ENCODE results near the gene LYSMD1. TPM values are rescaled to one million over a fixed set of nuclear protein-coding genes. Genes with fewer than 3 reads are reported as not detected.

The LYSMD1 gene
- total RNA-seq, 1 experiment from 2014 or later, result 7.6 TPM

DNA sequence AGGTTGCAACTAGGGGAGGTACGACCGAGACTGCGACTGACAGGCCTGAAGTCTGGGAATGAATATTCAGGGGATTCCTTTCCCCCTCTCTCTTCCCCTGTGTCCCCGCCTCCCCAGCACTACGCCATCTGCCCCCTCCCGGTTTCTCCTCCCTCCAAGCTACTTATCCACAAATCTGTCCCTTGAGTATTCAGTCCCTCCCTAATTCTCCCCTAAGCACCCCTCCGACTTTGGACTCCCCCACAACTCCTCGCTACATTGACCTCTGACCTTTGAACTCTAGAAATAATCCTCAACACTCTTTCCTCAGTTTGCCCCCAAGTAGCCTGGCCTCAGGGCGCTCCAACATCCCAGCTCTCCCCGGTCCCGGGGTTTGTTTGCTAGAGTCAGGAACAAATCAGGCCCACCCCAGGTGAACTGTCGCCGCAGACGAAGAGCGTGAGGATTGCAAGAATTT is 393 bp downstream of the LYSMD1 start:
- Mint-ChIP-seq H3K4me3 (ENCODE audit: low read depth, unreplicated experiment) (peak overlapping the region; percentile 95), H3K9me3 (ENCODE audit: low read depth, unreplicated experiment) (no peaks in the 10 kb centered on the region), H3K36me3 (ENCODE audit: insufficient read depth, unreplicated experiment) (peaks cover 37% of the 10 kb centered on the region), H3K27me3 (ENCODE audit: unreplicated experiment) (no peaks in the 10 kb centered on the region), H3K4me1 (ENCODE audit: low read depth, unreplicated experiment) (peaks cover 16% of the 10 kb centered on the region), H3K27ac (ENCODE audit: unreplicated experiment) (peak overlapping the region; percentile 96)
- TF ChIP-seq, protein P1, sequence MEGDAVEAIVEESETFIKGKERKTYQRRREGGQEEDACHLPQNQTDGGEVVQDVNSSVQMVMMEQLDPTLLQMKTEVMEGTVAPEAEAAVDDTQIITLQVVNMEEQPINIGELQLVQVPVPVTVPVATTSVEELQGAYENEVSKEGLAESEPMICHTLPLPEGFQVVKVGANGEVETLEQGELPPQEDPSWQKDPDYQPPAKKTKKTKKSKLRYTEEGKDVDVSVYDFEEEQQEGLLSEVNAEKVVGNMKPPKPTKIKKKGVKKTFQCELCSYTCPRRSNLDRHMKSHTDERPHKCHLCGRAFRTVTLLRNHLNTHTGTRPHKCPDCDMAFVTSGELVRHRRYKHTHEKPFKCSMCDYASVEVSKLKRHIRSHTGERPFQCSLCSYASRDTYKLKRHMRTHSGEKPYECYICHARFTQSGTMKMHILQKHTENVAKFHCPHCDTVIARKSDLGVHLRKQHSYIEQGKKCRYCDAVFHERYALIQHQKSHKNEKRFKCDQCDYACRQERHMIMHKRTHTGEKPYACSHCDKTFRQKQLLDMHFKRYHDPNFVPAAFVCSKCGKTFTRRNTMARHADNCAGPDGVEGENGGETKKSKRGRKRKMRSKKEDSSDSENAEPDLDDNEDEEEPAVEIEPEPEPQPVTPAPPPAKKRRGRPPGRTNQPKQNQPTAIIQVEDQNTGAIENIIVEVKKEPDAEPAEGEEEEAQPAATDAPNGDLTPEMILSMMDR (IDR thresholded peaks at IDR 0.05; ENCODE audit: unreplicated experiment), result no peak
- CTCF ChIA-PET, result no interaction called here
- peak; percentile 12 for DNase-seq
- intact Hi-C loops (cut with micrococcal nuclease; ENCODE audit: unreplicated experiment), result no loop called here
- no TSS peak for BruUV-seq (replicated peaks)

DNA sequence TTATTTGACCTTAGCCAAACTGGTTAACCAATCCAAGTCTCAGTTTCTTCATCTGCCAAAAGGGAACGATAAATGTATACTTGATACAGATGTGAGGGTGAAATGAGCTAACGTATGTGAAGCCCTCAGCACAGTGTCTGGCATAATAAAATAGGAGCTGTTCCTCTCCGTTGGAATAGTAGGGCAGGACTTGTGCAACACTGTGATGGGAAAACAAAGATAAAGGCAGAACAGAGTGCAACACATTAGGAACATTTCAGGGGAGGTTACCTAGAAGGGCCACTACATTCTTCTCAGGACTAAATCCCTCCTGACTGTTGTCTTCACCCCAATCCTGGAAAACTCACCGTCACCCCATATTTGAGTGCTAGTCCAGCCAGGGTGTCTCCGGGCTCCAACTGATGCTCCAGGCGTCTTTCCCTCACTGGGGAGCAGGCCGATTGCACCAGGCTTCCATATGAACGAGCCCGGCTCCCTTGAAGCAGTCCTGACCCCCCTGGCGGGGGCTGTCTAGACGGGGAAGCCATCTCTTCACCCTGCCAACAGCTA is 896 bp downstream of the LYSMD1 start:
- no TSS peak for BruUV-seq (replicated peaks)
- TF ChIP-seq, protein P1 (IDR thresholded peaks at IDR 0.05; ENCODE audit: unreplicated experiment), result no peak
- Mint-ChIP-seq H3K27ac (ENCODE audit: unreplicated experiment) (no peak overlapping the region), H3K4me3 (ENCODE audit: low read depth, unreplicated experiment) (peak overlapping the region; percentile 95), H3K9me3 (ENCODE audit: low read depth, unreplicated experiment) (no peaks in the 10 kb centered on the region), H3K27me3 (ENCODE audit: unreplicated experiment) (no peaks in the 10 kb centered on the region), H3K36me3 (ENCODE audit: insufficient read depth, unreplicated experiment) (peaks cover 37% of the 10 kb centered on the region), H3K4me1 (ENCODE audit: low read depth, unreplicated experiment) (peaks cover 16% of the 10 kb centered on the region)
- CTCF ChIA-PET, result no interaction called here
- intact Hi-C loops (cut with micrococcal nuclease; ENCODE audit: unreplicated experiment), result no loop called here
- no peak for DNase-seq

DNA sequence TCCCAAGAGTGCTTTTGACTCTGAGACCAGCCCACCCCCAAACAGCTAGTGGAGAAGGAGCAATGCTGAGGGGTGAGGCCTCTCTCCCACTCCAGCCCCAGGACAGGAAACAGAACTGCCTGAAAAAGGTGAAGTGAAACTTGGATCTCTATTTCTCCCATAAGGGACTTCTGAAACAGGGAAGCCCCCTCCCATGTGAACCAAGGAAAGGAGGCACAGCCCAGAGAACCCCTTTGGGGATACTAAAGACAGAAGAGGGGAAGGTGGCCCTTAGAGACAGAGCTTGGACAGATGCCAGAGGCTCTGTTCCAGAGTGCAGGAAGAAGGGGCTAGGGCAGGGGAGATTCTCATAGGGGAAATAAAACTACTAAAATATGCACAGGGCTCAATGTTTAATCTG is 6.3 kb downstream of the LYSMD1 start:
- no peak overlapping the region for H3K4me3 Mint-ChIP-seq (ENCODE audit: low read depth, unreplicated experiment)
- no TSS peak for BruUV-seq (replicated peaks)
- no peak overlapping the region for H3K27ac Mint-ChIP-seq (ENCODE audit: unreplicated experiment)
- no peaks in the 10 kb centered on the region for H3K9me3 Mint-ChIP-seq (ENCODE audit: low read depth, unreplicated experiment)
- TF ChIP-seq, protein P1 (IDR thresholded peaks at IDR 0.05; ENCODE audit: unreplicated experiment), result no peak
- no peaks in the 10 kb centered on the region for H3K36me3 Mint-ChIP-seq (ENCODE audit: insufficient read depth, unreplicated experiment)
- intact Hi-C loops (cut with micrococcal nuclease; ENCODE audit: unreplicated experiment), result no loop called here
- H3K4me1 Mint-ChIP-seq (ENCODE audit: low read depth, unreplicated experiment), result peaks cover 1% of the 10 kb centered on the region
- no peaks in the 10 kb centered on the region for H3K27me3 Mint-ChIP-seq (ENCODE audit: unreplicated experiment)
- no peak for DNase-seq
- CTCF ChIA-PET, result interaction anchor here (1.4 to 1.8 kb wide), 2 partner anchors 60 to 88 kb away, joined by 3 to 8 read pairs; partner anchors contain the start of gene GABPB2

DNA sequence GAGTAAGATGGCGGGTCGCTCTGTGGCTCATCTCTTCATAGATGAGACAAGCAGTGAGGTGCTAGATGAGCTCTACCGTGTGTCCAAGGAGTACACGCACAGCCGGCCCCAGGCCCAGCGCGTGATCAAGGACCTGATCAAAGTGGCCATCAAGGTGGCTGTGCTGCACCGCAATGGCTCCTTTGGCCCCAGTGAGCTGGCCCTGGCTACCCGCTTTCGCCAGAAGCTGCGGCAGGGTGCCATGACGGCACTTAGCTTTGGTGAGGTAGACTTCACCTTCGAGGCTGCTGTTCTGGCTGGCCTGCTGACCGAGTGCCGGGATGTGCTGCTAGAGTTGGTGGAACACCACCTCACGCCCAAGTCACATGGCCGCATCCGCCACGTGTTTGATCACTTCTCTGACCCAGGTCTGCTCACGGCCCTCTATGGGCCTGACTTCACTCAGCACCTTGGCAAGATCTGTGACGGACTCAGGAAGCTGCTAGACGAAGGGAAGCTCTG is 6.9 kb downstream of the LYSMD1 start:
- Mint-ChIP-seq H3K36me3 (ENCODE audit: insufficient read depth, unreplicated experiment) (no peaks in the 10 kb centered on the region), H3K27ac (ENCODE audit: unreplicated experiment) (no peak overlapping the region), H3K9me3 (ENCODE audit: low read depth, unreplicated experiment) (no peaks in the 10 kb centered on the region), H3K4me3 (ENCODE audit: low read depth, unreplicated experiment) (no peak overlapping the region), H3K4me1 (ENCODE audit: low read depth, unreplicated experiment) (no peaks in the 10 kb centered on the region), H3K27me3 (ENCODE audit: unreplicated experiment) (no peaks in the 10 kb centered on the region)
- no TSS peak for BruUV-seq (replicated peaks)
- intact Hi-C loops (cut with micrococcal nuclease; ENCODE audit: unreplicated experiment), result no loop called here
- CTCF ChIA-PET, result interaction anchor here (0.8 to 1.8 kb wide), 3 partner anchors 49 to 88 kb away, joined by 3 to 8 read pairs (median 7); partner anchors contain the start of gene GABPB2
- DNase-seq, result no peak
- TF ChIP-seq, protein P1 (IDR thresholded peaks at IDR 0.05; ENCODE audit: unreplicated experiment), result no peak
